Activated CD8-positive, alpha-beta T cell treated with anti-CD3 and anti-CD28 coated beads for 36 hours (primary cell): ENCODE data around the gene FERMT1. TPM values are rescaled to one million over a fixed set of nuclear protein-coding genes. Genes with fewer than 3 reads are reported as not detected.

Experiments
- ATAC-seq: fragments of 200-7000 bp; cut with Tn5 transposase; one replicate; pipeline ENCODE4 v1.10.0; 2021; ENCODE audit warnings: mild to moderate bottlenecking, moderate library complexity
- CTCF ChIA-PET: fragments of 350-600 bp; sonication (Branson Sonifier 250); formaldehyde crosslinking; loops from one replicate; lab custom pipeline; 2021; ENCODE audit warnings: antibody characterized with exemption; lab: Charles Lee
- POLR2A ChIA-PET: fragments of 350-600 bp; sonication (Branson Sonifier 250); formaldehyde crosslinking; loops from one replicate; lab custom pipeline; 2021; ENCODE audit warnings: antibody characterized with exemption; lab: Charles Lee
- DNase-seq: peaks from one replicate; pipeline ENCODE4 v3.0.0-alpha.2; 2020
- H3K27ac Mint-ChIP-seq: one replicate; pipeline ENCODE4 v1.8.0; 2021; ENCODE audit warnings: mild to moderate bottlenecking, mixed read lengths
- H3K27me3 Mint-ChIP-seq: one replicate; pipeline ENCODE4 v1.8.0; 2021; ENCODE audit warnings: mixed read lengths
- H3K36me3 Mint-ChIP-seq: one replicate; pipeline ENCODE4 v1.8.0; 2021; ENCODE audit warnings: low read depth, mixed read lengths
- H3K4me1 Mint-ChIP-seq: one replicate; pipeline ENCODE4 v1.8.0; 2021; ENCODE audit warnings: low read depth, mixed read lengths
- H3K4me3 Mint-ChIP-seq: one replicate; pipeline ENCODE4 v1.8.0; 2021; ENCODE audit warnings: mild to moderate bottlenecking, moderate library complexity, mixed read lengths
- H3K9me3 Mint-ChIP-seq: one replicate; pipeline ENCODE4 v1.8.0; 2021; ENCODE audit warnings: mixed read lengths
- CTCF ChIP-seq: fragments of 200-600 bp; IDR thresholded peaks from one replicate; pipeline ENCODE4 v1.8.0; 2022; ENCODE audit warnings: antibody characterized with exemption, mild to moderate bottlenecking
- intact Hi-C: fragments of 100-400 bp; cut with micrococcal nuclease; formaldehyde crosslinking; loops from one replicate; pipeline ENCODE4 v1.10.0; 2022
- total RNA-seq, 2 experiments: library from RNA; stranded (reverse); gene quantifications; one replicate each; pipeline ENCODE4 v1.2.3, GENCODE V29; 2021

FERMT1 gene
- total RNA-seq, 2 experiments from 2014 or later = 0.09 to 0.52 TPM

GRCh38 chr20:6099819-6100218 lies 23.0 kb downstream of the FERMT1 start:
- Mint-ChIP-seq H3K27me3 (peaks cover 4% of the 10 kb centered on the region), H3K27ac (no peak overlapping the region), H3K36me3 (no peaks in the 10 kb centered on the region), H3K4me1 (no peaks in the 10 kb centered on the region), H3K4me3 (no peak overlapping the region), H3K9me3 (no peaks in the 10 kb centered on the region)
- ChIA-PET CTCF (no interaction called here), POLR2A (no interaction called here)
- no peak for ATAC-seq
- no peak for TF ChIP-seq CTCF
- DNase-seq = no peak
- intact Hi-C loops = no loop called here

- intact Hi-C loops = no loop called here
- ChIA-PET POLR2A (no interaction called here), CTCF (no interaction called here)
- peaks cover 5% of the 10 kb centered on the region for H3K27me3 Mint-ChIP-seq
- no peak overlapping the region for H3K4me3 Mint-ChIP-seq
- H3K27ac Mint-ChIP-seq = no peak overlapping the region
- no peaks in the 10 kb centered on the region for H3K9me3 Mint-ChIP-seq
- DNase-seq = no peak
- no peaks in the 10 kb centered on the region for H3K36me3 Mint-ChIP-seq
- TF ChIP-seq CTCF = no peak
- H3K4me1 Mint-ChIP-seq = no peaks in the 10 kb centered on the region
- no peak for ATAC-seq
Observed at GRCh38 chr20:6095409-6095808, 27.4 kb downstream of the FERMT1 start.

GRCh38 chr20:6094565-6094964 lies 28.3 kb downstream of the FERMT1 start:
- TF ChIP-seq CTCF = no peak
- no peaks in the 10 kb centered on the region for H3K4me1 Mint-ChIP-seq
- no peaks in the 10 kb centered on the region for H3K36me3 Mint-ChIP-seq
- intact Hi-C loops = no loop called here
- no peak overlapping the region for H3K4me3 Mint-ChIP-seq
- CTCF ChIA-PET = no interaction called here
- peaks cover 4% of the 10 kb centered on the region for H3K27me3 Mint-ChIP-seq
- ATAC-seq (no peak), DNase-seq (no peak)
- no peak overlapping the region for H3K27ac Mint-ChIP-seq
- H3K9me3 Mint-ChIP-seq = no peaks in the 10 kb centered on the region
- POLR2A ChIA-PET = no interaction called here

- H3K27me3 Mint-ChIP-seq = peaks cover 4% of the 10 kb centered on the region
- H3K4me3 Mint-ChIP-seq = no peak overlapping the region
- no peaks in the 10 kb centered on the region for H3K4me1 Mint-ChIP-seq
- ATAC-seq = no peak
- no peak for DNase-seq
- no peak for TF ChIP-seq CTCF
- H3K9me3 Mint-ChIP-seq = no peaks in the 10 kb centered on the region
- ChIA-PET POLR2A (no interaction called here), CTCF (no interaction called here)
- H3K27ac Mint-ChIP-seq = no peak overlapping the region
- intact Hi-C loops = no loop called here
- H3K36me3 Mint-ChIP-seq = no peaks in the 10 kb centered on the region
Observed at GRCh38 chr20:6094063-6094462, 28.8 kb downstream of the FERMT1 start.

- Mint-ChIP-seq H3K9me3 (no peaks in the 10 kb centered on the region), H3K4me1 (no peaks in the 10 kb centered on the region)
Observed at GRCh38 chr20:6091661-6092060, 31.2 kb downstream of the FERMT1 start.

More at GRCh38 chr20:6091661-6092060, 31.2 kb downstream of the FERMT1 start:
- POLR2A ChIA-PET = no interaction called here
- Mint-ChIP-seq H3K27ac (no peak overlapping the region), H3K27me3 (peaks cover 7% of the 10 kb centered on the region), H3K4me3 (no peak overlapping the region), H3K36me3 (no peaks in the 10 kb centered on the region)
- ATAC-seq = no peak
- CTCF ChIA-PET = no interaction called here
- intact Hi-C loops = no loop called here
- TF ChIP-seq CTCF = no peak
- no peak for DNase-seq
